CD8-positive, alpha-beta memory T cell (primary cell): Measurements from ENCODE around the gene MICOS13. TPM values are rescaled to one million over a fixed set of nuclear protein-coding genes. Genes with fewer than 3 reads are reported as not detected.
A peak's percentile ranks its signal among the peaks of the same experiment; 100 is the strongest.

Source experiments
- CTCF ChIA-PET: fragments of 350-600 bp; sonication (Branson Sonifier 250); formaldehyde crosslinking; loops from one replicate; lab custom pipeline; 2021; ENCODE audit warnings: antibody characterized with exemption; lab: Charles Lee
- POLR2A ChIA-PET: fragments of 350-600 bp; sonication (Branson Sonifier 250); formaldehyde crosslinking; loops from one replicate; lab custom pipeline; 2021; ENCODE audit warnings: antibody characterized with exemption; lab: Charles Lee
- DNase-seq, 5 donors: peaks; one replicate each; pipeline versions ENCODE4 v3.0.0 to v3.0.0-alpha.2; 2020 to 2022; ENCODE audit warnings: mixed read lengths in 1 of 5
- H3K27ac ChIP-seq: one replicate; pipeline ENCODE4 v1.7.0; 2013; ENCODE audit warnings: low read depth, mild to moderate bottlenecking, low read length, moderate library complexity
- H3K27me3 ChIP-seq: 2 replicates; pipeline ENCODE4 v1.7.0; 2013; ENCODE audit warnings: low read length, mild to moderate bottlenecking; ENCODE audit not compliant: insufficient read depth, poor library complexity, severe bottlenecking
- H3K36me3 ChIP-seq: 2 replicates; pipeline ENCODE4 v1.7.0; 2013; ENCODE audit warnings: mild to moderate bottlenecking, low read length, moderate library complexity; ENCODE audit not compliant: insufficient read depth
- H3K4me1 ChIP-seq: 2 replicates; pipeline ENCODE4 v1.7.0; 2013; ENCODE audit warnings: mild to moderate bottlenecking, low read length, moderate library complexity; ENCODE audit not compliant: insufficient read depth
- H3K4me3 ChIP-seq: 2 replicates; pipeline ENCODE4 v1.7.0; 2013; ENCODE audit warnings: mild to moderate bottlenecking, low read length
- H3K9me3 ChIP-seq: 2 replicates; pipeline ENCODE4 v1.7.0; 2013; ENCODE audit warnings: mild to moderate bottlenecking, low read length
- H3K27ac Mint-ChIP-seq, 8 donors: one replicate each; pipeline ENCODE4 v1.8.0; 2020 to 2021; ENCODE audit warnings: mixed read lengths in 8 of 8, mild to moderate bottlenecking in 6 of 8, inconsistent platforms in 3 of 8, moderate library complexity in 3 of 8
- H3K27me3 Mint-ChIP-seq, 2 donors: one replicate each; pipeline ENCODE4 v1.8.0; 2020 to 2021; ENCODE audit warnings: mixed read lengths in 2 of 2, mild to moderate bottlenecking in 1 of 2, moderate library complexity in 1 of 2
- H3K36me3 Mint-ChIP-seq, 3 donors: one replicate each; pipeline ENCODE4 v1.8.0; 2020 to 2021; ENCODE audit warnings: mixed read lengths in 3 of 3, inconsistent platforms in 1 of 3, mild to moderate bottlenecking in 1 of 3
- H3K4me1 Mint-ChIP-seq, 3 donors: one replicate each; pipeline ENCODE4 v1.8.0; 2020 to 2021; ENCODE audit warnings: mixed read lengths in 3 of 3, inconsistent platforms in 1 of 3, mild to moderate bottlenecking in 1 of 3
- H3K4me3 Mint-ChIP-seq, 7 donors: one replicate each; pipeline ENCODE4 v1.8.0; 2020 to 2021; ENCODE audit warnings: mixed read lengths in 7 of 7, mild to moderate bottlenecking in 6 of 7, moderate library complexity in 4 of 7, inconsistent platforms in 2 of 7
- H3K9me3 Mint-ChIP-seq, 5 donors: one replicate each; pipeline ENCODE4 v1.8.0; 2020 to 2022; ENCODE audit warnings: mixed read lengths in 5 of 5, mild to moderate bottlenecking in 3 of 5, moderate library complexity in 2 of 5, inconsistent platforms in 1 of 5
- polyA plus RNA-seq: library from polyadenylated mRNA; unstranded; fragments of 300-500 nt; fragmentation: Illumina TruSeq; gene quantifications from one replicate; pipeline ENCODE4 v1.2.3, GENCODE V29; 2021
- total RNA-seq, 2 experiments: library from RNA; stranded (reverse); gene quantifications; one replicate each; pipeline ENCODE4 v1.2.3, GENCODE V29; 2021

The MICOS13 gene
- total and polyA plus RNA-seq, 3 experiments from 2014 or later = 60.6 to 117 (median 62.1) TPM

GRCh38 chr19:5697890-5698634, 17.7 kb upstream of the MICOS13 start:
- H3K27ac Mint-ChIP-seq = no peak overlapping the region
- no peaks in the 10 kb centered on the region for H3K27me3 ChIP-seq
- no peaks in the 10 kb centered on the region for H3K4me1 ChIP-seq
- POLR2A ChIA-PET = no interaction called here
- H3K4me1 Mint-ChIP-seq = peaks cover 0 to 8% (median 0%) of the 10 kb centered on the region in 3 donors
- no peaks in the 10 kb centered on the region for H3K27me3 Mint-ChIP-seq
- no peak for DNase-seq
- CTCF ChIA-PET = interaction anchor here (0.6 to 1.3 kb wide), 2 partner anchors 8 to 20 kb away, joined by 4 to 7 read pairs; partner anchors contain the start of gene RPL36
- H3K36me3 ChIP-seq = peaks cover 11% of the 10 kb centered on the region
- no peaks in the 10 kb centered on the region for H3K9me3 ChIP-seq
- peak overlapping the region in 1 of 7 donors; percentile 40 for H3K4me3 Mint-ChIP-seq
- no peaks in the 10 kb centered on the region for H3K9me3 Mint-ChIP-seq
- H3K4me3 ChIP-seq = no peak overlapping the region
- peaks cover 0 to 63% (median 3%) of the 10 kb centered on the region in 3 donors for H3K36me3 Mint-ChIP-seq
- no peak overlapping the region for H3K27ac ChIP-seq

- H3K36me3 ChIP-seq = peaks cover 18% of the 10 kb centered on the region
- no peaks in the 10 kb centered on the region for H3K27me3 Mint-ChIP-seq
- CTCF ChIA-PET = no interaction called here
- H3K27ac ChIP-seq = no peak overlapping the region
- DNase-seq = no peak
- H3K4me1 Mint-ChIP-seq = peaks cover 0 to 16% (median 6%) of the 10 kb centered on the region in 3 donors
- no peaks in the 10 kb centered on the region for H3K27me3 ChIP-seq
- H3K9me3 Mint-ChIP-seq = no peaks in the 10 kb centered on the region
- no peaks in the 10 kb centered on the region for H3K4me1 ChIP-seq
- POLR2A ChIA-PET = no interaction called here
- H3K4me3 ChIP-seq = no peak overlapping the region
- peak overlapping the region in 2 of 8 donors; percentile 38 to 75 for H3K27ac Mint-ChIP-seq
- H3K4me3 Mint-ChIP-seq = no peak overlapping the region
- H3K36me3 Mint-ChIP-seq = peaks cover 0 to 68% (median 3%) of the 10 kb centered on the region in 3 donors
- H3K9me3 ChIP-seq = no peaks in the 10 kb centered on the region
These were observed 16.9 kb upstream of the MICOS13 start for GRCh38 chr19:5697022-5697889.

- DNase-seq = no peak
- H3K27me3 Mint-ChIP-seq = no peaks in the 10 kb centered on the region
- H3K9me3 ChIP-seq = no peaks in the 10 kb centered on the region
- peaks cover 2 to 22% (median 9%) of the 10 kb centered on the region in 3 donors for H3K4me1 Mint-ChIP-seq
- no peak overlapping the region for H3K4me3 Mint-ChIP-seq
- ChIA-PET CTCF (no interaction called here), POLR2A (no interaction called here)
- no peaks in the 10 kb centered on the region for H3K9me3 Mint-ChIP-seq
- H3K36me3 ChIP-seq = peaks cover 18% of the 10 kb centered on the region
- H3K27ac ChIP-seq = no peak overlapping the region
- no peaks in the 10 kb centered on the region for H3K27me3 ChIP-seq
- no peak overlapping the region for H3K4me3 ChIP-seq
- peaks cover 0 to 74% (median 3%) of the 10 kb centered on the region in 3 donors for H3K36me3 Mint-ChIP-seq
- H3K4me1 ChIP-seq = peaks cover 3% of the 10 kb centered on the region
- H3K27ac Mint-ChIP-seq = peak overlapping the region in 1 of 8 donors; percentile 38
These were observed 16.1 kb upstream of the MICOS13 start for GRCh38 chr19:5696196-5697021.

GRCh38 chr19:5695649-5696195, 15.4 kb upstream of the MICOS13 start:
- no peak overlapping the region for H3K4me3 Mint-ChIP-seq
- H3K4me1 Mint-ChIP-seq = peaks cover 7 to 27% (median 14%) of the 10 kb centered on the region in 3 donors
- ChIA-PET POLR2A (no interaction called here), CTCF (interaction anchor here (1.4 kb wide), 1 partner anchor 23 kb away, joined by 3 read pairs; no protein-coding TSS in a partner anchor)
- Histone ChIP-seq H3K27ac (no peak overlapping the region), H3K4me3 (no peak overlapping the region), H3K4me1 (peaks cover 10% of the 10 kb centered on the region), H3K9me3 (no peaks in the 10 kb centered on the region), H3K36me3 (peaks cover 18% of the 10 kb centered on the region), H3K27me3 (no peaks in the 10 kb centered on the region)
- H3K27ac Mint-ChIP-seq = peak overlapping the region in 1 of 8 donors; percentile 36
- H3K36me3 Mint-ChIP-seq = peaks cover 0 to 73% (median 0%) of the 10 kb centered on the region in 3 donors
- DNase-seq = no peak
- no peaks in the 10 kb centered on the region for H3K9me3 Mint-ChIP-seq
- H3K27me3 Mint-ChIP-seq = no peaks in the 10 kb centered on the region

- Histone ChIP-seq H3K27ac (no peak overlapping the region), H3K27me3 (no peaks in the 10 kb centered on the region), H3K9me3 (no peaks in the 10 kb centered on the region), H3K36me3 (peaks cover 18% of the 10 kb centered on the region), H3K4me1 (peaks cover 10% of the 10 kb centered on the region), H3K4me3 (no peak overlapping the region)
- H3K27me3 Mint-ChIP-seq = no peaks in the 10 kb centered on the region
- H3K4me1 Mint-ChIP-seq = peaks cover 11 to 34% (median 17%) of the 10 kb centered on the region in 3 donors
- no peak for DNase-seq
- ChIA-PET POLR2A (no interaction called here), CTCF (interaction anchor here (1.4 kb wide), 1 partner anchor 24 kb away, joined by 3 read pairs; no protein-coding TSS in a partner anchor)
- H3K4me3 Mint-ChIP-seq = no peak overlapping the region
- peaks cover 0 to 76% (median 0%) of the 10 kb centered on the region in 3 donors for H3K36me3 Mint-ChIP-seq
- no peaks in the 10 kb centered on the region for H3K9me3 Mint-ChIP-seq
- H3K27ac Mint-ChIP-seq = peak overlapping the region in 2 of 8 donors; percentile 32 to 36
These were observed 14.8 kb upstream of the MICOS13 start for GRCh38 chr19:5694956-5695648.

- Histone ChIP-seq H3K36me3 (peaks cover 18% of the 10 kb centered on the region), H3K4me3 (no peak overlapping the region), H3K27ac (no peak overlapping the region), H3K27me3 (no peaks in the 10 kb centered on the region), H3K9me3 (no peaks in the 10 kb centered on the region), H3K4me1 (peaks cover 10% of the 10 kb centered on the region)
- no peak for DNase-seq
- ChIA-PET POLR2A (interaction anchor here (1.4 kb wide), 1 partner anchor 26 kb away, joined by 3 read pairs; the partner anchor contains the start of gene LONP1), CTCF (interaction anchor here (1.4 to 1.5 kb wide), 2 partner anchors 25 to 27 kb away, joined by 3 read pairs; no protein-coding TSS in a partner anchor)
- Mint-ChIP-seq H3K27ac (no peak overlapping the region), H3K9me3 (no peaks in the 10 kb centered on the region), H3K27me3 (no peaks in the 10 kb centered on the region), H3K36me3 (peaks cover 0 to 77% (median 0%) of the 10 kb centered on the region in 3 donors), H3K4me3 (peak overlapping the region in 1 of 7 donors; percentile 27), H3K4me1 (peaks cover 16 to 38% (median 22%) of the 10 kb centered on the region in 3 donors)
These were observed 14.0 kb upstream of the MICOS13 start for GRCh38 chr19:5694167-5694955.
